A172 (cell line): ENCODE data around the gene LMTK3. TPM values are rescaled to one million over a fixed set of nuclear protein-coding genes. Genes with fewer than 3 reads are reported as not detected.
"Not testable (repeated sequence)": the region's sequence is repeated elsewhere in the genome, so short reads cannot be mapped to it uniquely, and the experiment has no call there.

Source experiments
- DNase-seq: peaks from one replicate; pipeline ENCODE4 v3.0.0-alpha.2; 2015; ENCODE audit warnings: low spot score
- total RNA-seq: library from RNA; depleted of rRNA; stranded (reverse); fragments of >200 nt; shearing (Covaris generic); gene quantifications from 2 replicates; pipeline ENCODE4 v1.2.3, GENCODE V29; 2014

Gene LMTK3
- total RNA-seq, 1 experiment from 2014 or later = not detected

- DNase-seq = no peak
These were observed 3.7 kb downstream of the LMTK3 start for GRCh38 chr19:48507911-48508439.

GRCh38 chr19:48506138-48506733, 5.4 kb downstream of the LMTK3 start:
- DNase-seq = peak; percentile 21

GRCh38 chr19:48502350-48503018, 9.2 kb downstream of the LMTK3 start:
- DNase-seq = no peak

GRCh38 chr19:48501494-48502349, 9.9 kb downstream of the LMTK3 start:
- no peak for DNase-seq

GRCh38 chr19:48500830-48501493, 10.7 kb downstream of the LMTK3 start:
- DNase-seq = no peak

GRCh38 chr19:48499316-48500090, 12.1 kb downstream of the LMTK3 start:
- no peak for DNase-seq

GRCh38 chr19:48498595-48499311, 12.9 kb downstream of the LMTK3 start:
- no peak for DNase-seq

GRCh38 chr19:48497728-48498594, 13.7 kb downstream of the LMTK3 start:
- DNase-seq = no peak

- no peak for DNase-seq
These were observed 14.5 kb downstream of the LMTK3 start for GRCh38 chr19:48496959-48497727.

- DNase-seq = no peak
These were observed 16.2 kb downstream of the LMTK3 start for GRCh38 chr19:48495396-48495795.

GRCh38 chr19:48493718-48494401, 17.8 kb downstream of the LMTK3 start:
- no peak for DNase-seq

GRCh38 chr19:48492925-48493717, 18.5 kb downstream of the LMTK3 start:
- DNase-seq = peak; percentile 91

GRCh38 chr19:48491793-48492123, 19.9 kb downstream of the LMTK3 start:
- no peak for DNase-seq

- no peak for DNase-seq
These were observed 20.4 kb downstream of the LMTK3 start for GRCh38 chr19:48490981-48491792.

- peak; percentile 40 for DNase-seq
These were observed 21.9 kb downstream of the LMTK3 start for GRCh38 chr19:48489608-48490216.

- not testable (repeated sequence) for DNase-seq
These were observed 23.2 kb downstream of the LMTK3 start for GRCh38 chr19:48488478-48488877.
